ENCODE measurements around the gene LAMB4. TPM values are rescaled to one million over a fixed set of nuclear protein-coding genes. Genes with fewer than 3 reads are reported as not detected.

Gene LAMB4
- polyA plus RNA-seq, 2 of the 4 experiments (the other 2 are of a cell fraction), result 0.13 to 0.19 TPM

DNA sequence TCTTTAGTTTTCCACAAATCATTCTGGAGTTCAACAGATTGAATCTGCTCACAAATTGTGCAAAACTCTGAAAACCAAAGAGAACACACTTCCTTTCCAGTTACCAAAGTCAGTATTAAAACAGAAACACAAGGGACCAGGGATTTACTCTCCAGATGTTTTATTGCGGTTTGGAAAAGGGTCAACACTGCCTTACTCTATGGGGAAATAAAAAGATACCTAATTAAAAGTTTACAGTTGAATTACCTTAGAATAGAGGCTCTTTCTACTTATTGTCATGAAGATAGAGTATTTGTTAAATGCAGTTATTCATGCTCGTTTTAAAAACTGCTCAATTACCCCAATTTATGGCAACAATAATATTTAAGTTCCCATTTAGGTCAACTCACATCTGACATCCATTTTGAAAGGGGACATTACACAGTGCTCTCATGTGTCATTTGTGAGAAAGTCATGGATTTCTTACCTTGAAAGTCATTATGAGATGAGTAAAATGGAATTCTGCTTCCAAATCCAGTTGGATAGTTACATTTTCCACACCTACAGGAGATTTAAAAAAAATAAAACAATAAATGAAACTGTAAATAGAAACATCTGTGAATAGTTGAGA lies 135.6 kb downstream of the LAMB4 start:
- 77% methylated on average over 2 of the region's 2 CpGs for WGBS (ENCODE audit: missing lambda C conversion rate)
- ATAC-seq (no peak), FAIRE-seq (no peak), DNase-seq (ENCODE audit: low read depth in 1 of 2, low spot score in 1 of 2) (no peak)
- Histone ChIP-seq H3K4me3 (no peak overlapping the region), H3K4me2 (peak overlapping the region; percentile 72), H3K4me1 (peaks cover 58% of the 10 kb centered on the region), H3K27ac (peak overlapping the region in 1 of 2 experiments; percentile 79; a peak in 2 of 6 replicates), H3K9me3 (no peaks in the 10 kb centered on the region)
- TF ChIP-seq ESRRA (IDR thresholded peaks at IDR 0.05; ENCODE audit: borderline replicate concordance, low read length) (no peak), CBX8 (IDR thresholded peaks at IDR 0.05) (no peak), CHD4 (IDR thresholded peaks at IDR 0.05; ENCODE audit: borderline replicate concordance) (no peak), RNF2 (IDR thresholded peaks at IDR 0.05; ENCODE audit: borderline replicate concordance, low read depth) (no peak), ATOH8 (CRISPR knock-in tag; IDR thresholded peaks at IDR 0.05; ENCODE audit: low read depth) (no peak), NR3C1 (IDR thresholded peaks at IDR 0.05) (no peak), HOXA7 (CRISPR knock-in tag; IDR thresholded peaks at IDR 0.05) (no peak), TFCP2L1 (CRISPR knock-in tag; IDR thresholded peaks at IDR 0.05) (no peak), FOXS1 (CRISPR knock-in tag; IDR thresholded peaks at IDR 0.05) (no peak), MAZ (IDR thresholded peaks at IDR 0.05; ENCODE audit: borderline replicate concordance, low read depth, low read length) (no peak), RAD21 (conservative IDR thresholded peaks at IDR 0.05 in 1 of 2, IDR thresholded peaks at IDR 0.05 in 1 of 2) (no peak), JUN (IDR thresholded peaks at IDR 0.05) (no peak), BHLHE40 (IDR thresholded peaks at IDR 0.05; ENCODE audit: low read depth, low read length) (no peak), FOSL2 (IDR thresholded peaks at IDR 0.05) (no peak), FOSL2 (CRISPR knock-in tag; IDR thresholded peaks at IDR 0.05) (no peak), JUNB (IDR thresholded peaks at IDR 0.05) (no peak)
- TF ChIP-seq, protein P1, sequence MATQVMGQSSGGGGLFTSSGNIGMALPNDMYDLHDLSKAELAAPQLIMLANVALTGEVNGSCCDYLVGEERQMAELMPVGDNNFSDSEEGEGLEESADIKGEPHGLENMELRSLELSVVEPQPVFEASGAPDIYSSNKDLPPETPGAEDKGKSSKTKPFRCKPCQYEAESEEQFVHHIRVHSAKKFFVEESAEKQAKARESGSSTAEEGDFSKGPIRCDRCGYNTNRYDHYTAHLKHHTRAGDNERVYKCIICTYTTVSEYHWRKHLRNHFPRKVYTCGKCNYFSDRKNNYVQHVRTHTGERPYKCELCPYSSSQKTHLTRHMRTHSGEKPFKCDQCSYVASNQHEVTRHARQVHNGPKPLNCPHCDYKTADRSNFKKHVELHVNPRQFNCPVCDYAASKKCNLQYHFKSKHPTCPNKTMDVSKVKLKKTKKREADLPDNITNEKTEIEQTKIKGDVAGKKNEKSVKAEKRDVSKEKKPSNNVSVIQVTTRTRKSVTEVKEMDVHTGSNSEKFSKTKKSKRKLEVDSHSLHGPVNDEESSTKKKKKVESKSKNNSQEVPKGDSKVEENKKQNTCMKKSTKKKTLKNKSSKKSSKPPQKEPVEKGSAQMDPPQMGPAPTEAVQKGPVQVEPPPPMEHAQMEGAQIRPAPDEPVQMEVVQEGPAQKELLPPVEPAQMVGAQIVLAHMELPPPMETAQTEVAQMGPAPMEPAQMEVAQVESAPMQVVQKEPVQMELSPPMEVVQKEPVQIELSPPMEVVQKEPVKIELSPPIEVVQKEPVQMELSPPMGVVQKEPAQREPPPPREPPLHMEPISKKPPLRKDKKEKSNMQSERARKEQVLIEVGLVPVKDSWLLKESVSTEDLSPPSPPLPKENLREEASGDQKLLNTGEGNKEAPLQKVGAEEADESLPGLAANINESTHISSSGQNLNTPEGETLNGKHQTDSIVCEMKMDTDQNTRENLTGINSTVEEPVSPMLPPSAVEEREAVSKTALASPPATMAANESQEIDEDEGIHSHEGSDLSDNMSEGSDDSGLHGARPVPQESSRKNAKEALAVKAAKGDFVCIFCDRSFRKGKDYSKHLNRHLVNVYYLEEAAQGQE (IDR thresholded peaks at IDR 0.05), result no peak
- TF ChIP-seq, protein P2, sequence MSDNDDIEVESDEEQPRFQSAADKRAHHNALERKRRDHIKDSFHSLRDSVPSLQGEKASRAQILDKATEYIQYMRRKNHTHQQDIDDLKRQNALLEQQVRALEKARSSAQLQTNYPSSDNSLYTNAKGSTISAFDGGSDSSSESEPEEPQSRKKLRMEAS (IDR thresholded peaks at IDR 0.05), result no peak
- ChIA-PET CTCF (interaction anchor here (0.7 to 1.1 kb wide), 3 partner anchors 13 to 151 kb away, joined by 3 to 5 read pairs (median 3); no protein-coding TSS in a partner anchor), POLR2A (no interaction called here)

- no peak for ATAC-seq
- Histone ChIP-seq H3K4me2 (no peak overlapping the region), H3K9me3 (no peaks in the 10 kb centered on the region), H3K4me1 (peaks cover 51% of the 10 kb centered on the region), H3K4me3 (no peak overlapping the region), H3K27ac (peak overlapping the region in 1 of 2 experiments; percentile 51; a peak in 2 of 6 replicates)
- ChIA-PET POLR2A (interaction anchor here (0.6 kb wide), 1 partner anchor 40 kb away, joined by 7 read pairs; no protein-coding TSS in a partner anchor), CTCF (interaction anchor here (1.1 kb wide), 2 partner anchors 12 to 152 kb away, joined by 3 to 5 read pairs; no protein-coding TSS in a partner anchor)
- FAIRE-seq, result no peak
- no peak for DNase-seq (ENCODE audit: low read depth in 1 of 2, low spot score in 1 of 2)
- TF ChIP-seq JUN (IDR thresholded peaks at IDR 0.05) (no peak), PHF8 (IDR thresholded peaks at IDR 0.05; ENCODE audit: borderline replicate concordance, low read depth) (no peak), FOXS1 (CRISPR knock-in tag; IDR thresholded peaks at IDR 0.05) (no peak), RCOR1 (IDR thresholded peaks at IDR 0.05; ENCODE audit: low read depth, low read length) (no peak), SREBF2 (IDR thresholded peaks at IDR 0.05) (no peak), MAZ (IDR thresholded peaks at IDR 0.05; ENCODE audit: borderline replicate concordance, low read depth, low read length) (no peak), EP300 (IDR thresholded peaks at IDR 0.05) (no peak), RARB (CRISPR knock-in tag; IDR thresholded peaks at IDR 0.05) (no peak), HEYL (CRISPR knock-in tag; IDR thresholded peaks at IDR 0.05) (no peak)
- WGBS (ENCODE audit: missing lambda C conversion rate), result 88% methylated on average over 1 of the region's 1 CpG
Measured at GRCh38 chr7:107993891-107994291, 136.3 kb downstream of the LAMB4 start.

Data from A549 (cell line).